Thyroid gland (tissue), 4 donors: ENCODE measurements around the gene AIG1.

ENCODE experiments used
- POLR2A ChIP-seq, 2 donors: fragments of 450-650 bp; IDR thresholded peaks; one replicate each; pipeline ENCODE4 v1.6.1; 2017; ENCODE audit warnings: antibody characterized with exemption in 2 of 2, mild to moderate bottlenecking in 2 of 2, moderate library complexity in 1 of 2
- TF ChIP-seq, protein P1 (sequence below), 6 experiments: fragments of 200-600 bp in 3 of 6; fragments of 450-650 bp in 3 of 6; sonication (generic) in 3 of 6; IDR thresholded peaks; one replicate each; pipeline ENCODE4 v1.5.1; 2016 to 2019; ENCODE audit warnings: antibody characterized with exemption in 6 of 6, mild to moderate bottlenecking in 2 of 6, inconsistent platforms in 1 of 6, moderate library complexity in 1 of 6

DNA sequence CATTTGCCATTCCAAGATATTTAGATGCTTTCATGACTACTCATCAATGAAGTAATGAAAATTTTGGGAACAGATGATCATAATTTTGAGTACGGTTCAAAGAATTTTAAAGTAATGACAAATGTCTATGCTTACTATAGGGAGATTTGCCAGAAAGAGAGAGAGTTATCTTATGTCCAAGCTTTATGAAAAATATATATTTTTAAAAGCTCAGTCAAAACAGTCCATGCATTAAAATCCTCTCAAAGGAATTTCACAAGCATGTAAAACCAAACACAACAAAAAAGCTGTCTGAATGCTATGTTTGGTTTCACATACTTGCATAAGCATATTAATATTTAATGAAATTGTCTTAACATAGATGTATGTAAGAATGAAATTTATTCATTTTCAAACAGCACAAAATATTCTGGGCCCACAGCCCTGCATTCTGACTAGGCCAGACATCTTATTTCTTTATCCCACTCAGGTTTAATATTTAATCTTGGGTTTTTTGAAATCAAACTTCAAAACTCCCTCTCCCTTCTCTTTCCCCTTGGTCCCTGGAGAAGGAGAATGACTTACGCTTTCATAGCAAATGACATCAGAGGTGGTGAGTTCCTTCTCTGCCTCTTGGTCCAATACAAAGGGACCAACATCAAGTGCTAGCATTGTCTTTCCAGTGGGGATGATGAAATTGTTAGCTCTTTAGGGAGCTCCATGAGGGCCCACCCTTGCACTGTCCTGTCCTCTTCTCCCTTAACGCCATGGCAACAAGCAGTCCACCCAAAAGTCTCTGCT is 295.6 kb downstream of the AIG1 start:
- TF ChIP-seq, protein P1, sequence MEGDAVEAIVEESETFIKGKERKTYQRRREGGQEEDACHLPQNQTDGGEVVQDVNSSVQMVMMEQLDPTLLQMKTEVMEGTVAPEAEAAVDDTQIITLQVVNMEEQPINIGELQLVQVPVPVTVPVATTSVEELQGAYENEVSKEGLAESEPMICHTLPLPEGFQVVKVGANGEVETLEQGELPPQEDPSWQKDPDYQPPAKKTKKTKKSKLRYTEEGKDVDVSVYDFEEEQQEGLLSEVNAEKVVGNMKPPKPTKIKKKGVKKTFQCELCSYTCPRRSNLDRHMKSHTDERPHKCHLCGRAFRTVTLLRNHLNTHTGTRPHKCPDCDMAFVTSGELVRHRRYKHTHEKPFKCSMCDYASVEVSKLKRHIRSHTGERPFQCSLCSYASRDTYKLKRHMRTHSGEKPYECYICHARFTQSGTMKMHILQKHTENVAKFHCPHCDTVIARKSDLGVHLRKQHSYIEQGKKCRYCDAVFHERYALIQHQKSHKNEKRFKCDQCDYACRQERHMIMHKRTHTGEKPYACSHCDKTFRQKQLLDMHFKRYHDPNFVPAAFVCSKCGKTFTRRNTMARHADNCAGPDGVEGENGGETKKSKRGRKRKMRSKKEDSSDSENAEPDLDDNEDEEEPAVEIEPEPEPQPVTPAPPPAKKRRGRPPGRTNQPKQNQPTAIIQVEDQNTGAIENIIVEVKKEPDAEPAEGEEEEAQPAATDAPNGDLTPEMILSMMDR (IDR thresholded peaks at IDR 0.05) = no peak
- TF ChIP-seq POLR2A (IDR thresholded peaks at IDR 0.05) = no peak
